AG09309 (cell line): ENCODE measurements around the gene CHRNA9.

ENCODE experiments used
- DNase-seq: peaks from one replicate; pipeline ENCODE4 v3.0.0-alpha.2; 2010; ENCODE audit warnings: low read depth
- H3K4me3 ChIP-seq: 2 replicates; pipeline ENCODE4 v1.5.1; 2011; ENCODE audit warnings: mild to moderate bottlenecking, low read depth, low read length, moderate library complexity; ENCODE audit not compliant: control insufficient read depth
- CTCF ChIP-seq: IDR thresholded peaks from 2 replicates; pipeline ENCODE4 v1.5.1; 2011; ENCODE audit warnings: mild to moderate bottlenecking, low read depth, low read length, inconsistent platforms; ENCODE audit not compliant: insufficient read depth, control insufficient read depth; ENCODE audit errors: missing control alignments

CHRNA9 gene

GRCh38 chr4:40309250-40309774, 25.8 kb upstream of the CHRNA9 start:
- TF ChIP-seq CTCF: peak; percentile 92
- no peak for DNase-seq
- H3K4me3 ChIP-seq: peak overlapping the region; percentile 28; the same call in 1 of the 2 replicates

DNA sequence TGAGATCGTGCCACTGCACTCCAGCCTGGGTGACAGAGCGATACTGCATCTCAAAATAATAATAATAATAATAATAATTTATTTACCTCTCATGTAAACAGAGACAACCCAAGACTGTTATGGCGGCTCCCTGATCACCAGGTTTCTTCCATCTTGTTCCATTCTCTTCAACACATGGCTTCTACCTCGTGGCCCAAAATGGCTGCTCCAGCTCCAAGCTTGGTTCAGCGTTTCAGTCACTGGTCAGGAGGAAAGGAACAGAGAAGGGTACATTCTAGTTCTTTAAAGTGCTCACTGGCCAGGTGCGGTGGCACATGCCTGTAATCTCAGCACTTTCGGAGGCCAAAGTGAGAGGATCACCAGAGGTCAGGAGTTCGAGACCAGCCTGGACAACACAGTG, 24.9 kb upstream of the CHRNA9 start:
- TF ChIP-seq CTCF: no peak
- H3K4me3 ChIP-seq: no peak overlapping the region
- DNase-seq: no peak

- DNase-seq: no peak
- no peak for TF ChIP-seq CTCF
Observed at GRCh38 chr4:40311811-40312346, 23.3 kb upstream of the CHRNA9 start.

DNA sequence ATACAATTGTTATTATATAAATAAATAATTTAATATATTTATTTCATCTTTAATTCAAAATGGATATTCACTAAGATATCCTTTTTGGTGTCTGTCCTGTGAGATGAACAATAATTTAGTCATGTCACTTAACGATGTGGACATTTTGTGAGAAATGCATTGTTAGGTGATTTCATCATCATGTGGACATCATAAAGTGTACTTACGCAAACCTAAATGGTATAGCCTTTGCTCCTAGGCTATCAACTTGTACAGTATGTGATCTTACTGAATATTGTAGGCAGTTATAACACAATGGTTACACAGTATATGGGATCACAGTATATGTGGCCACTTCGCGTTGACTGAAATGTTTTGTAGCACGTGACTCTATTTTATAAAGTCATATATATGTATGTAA, 20.2 kb upstream of the CHRNA9 start:
- DNase-seq: no peak
- no peak overlapping the region for H3K4me3 ChIP-seq
- no peak for TF ChIP-seq CTCF

More at GRCh38 chr4:40311811-40312346, 23.3 kb upstream of the CHRNA9 start:
- H3K4me3 ChIP-seq: no peak overlapping the region

GRCh38 chr4:40316333-40316781, 18.8 kb upstream of the CHRNA9 start:
- DNase-seq: peak; percentile 91
- TF ChIP-seq CTCF: no peak
- peak overlapping the region; percentile 21 for H3K4me3 ChIP-seq

GRCh38 chr4:40316782-40317635, 18.1 kb upstream of the CHRNA9 start:
- DNase-seq: peak; percentile 93
- H3K4me3 ChIP-seq: peak overlapping the region; percentile 29
- peak; percentile 74 for TF ChIP-seq CTCF
